SK-N-SH treated with all-trans-retinoic acid at 6 μM for 48 hours (cell line): ENCODE data around the gene ADAMTSL3.

ENCODE experiments used
- ATAC-seq: fragments of 200-7000 bp; cut with Tn5 transposase; 3 replicates; pipeline ENCODE4 v1.9.1; 2020; ENCODE audit warnings: mild to moderate bottlenecking, moderate library complexity
- ARNTL ChIP-seq: fragments of 450-650 bp; formaldehyde crosslinking; IDR thresholded peaks from 2 replicates; pipeline ENCODE4 v1.5.0; 2020; ENCODE audit warnings: low read depth, mild to moderate bottlenecking, moderate library complexity, borderline replicate concordance
- BACH2 ChIP-seq: fragments of 250-450 bp; sonication (Bioruptor Pico); IDR thresholded peaks from 2 replicates; pipeline ENCODE4 v1.9.0; 2021; ENCODE audit warnings: mild to moderate bottlenecking, borderline replicate concordance
- CREB5 ChIP-seq: fragments of 250-450 bp; sonication (Bioruptor Pico); IDR thresholded peaks from 2 replicates; pipeline ENCODE4 v1.5.1; 2020; ENCODE audit warnings: low read depth, mild to moderate bottlenecking, moderate library complexity
- CSRNP3 ChIP-seq: fragments of 250-450 bp; sonication (Bioruptor Pico); IDR thresholded peaks from 2 replicates; pipeline ENCODE4 v1.5.1; 2021; ENCODE audit warnings: mild to moderate bottlenecking, moderate library complexity
- ESRRG ChIP-seq: fragments of 250-450 bp; sonication (Bioruptor Pico); IDR thresholded peaks from 2 replicates; pipeline ENCODE4 v1.6.1; 2021; ENCODE audit warnings: mild to moderate bottlenecking
- GLIS3 ChIP-seq: fragments of 250-450 bp; sonication (Bioruptor Pico); IDR thresholded peaks from 2 replicates; pipeline ENCODE4 v1.5.0; 2020; ENCODE audit warnings: mild to moderate bottlenecking, moderate library complexity
- ISL1 ChIP-seq: fragments of 250-450 bp; sonication (Bioruptor Pico); IDR thresholded peaks from 2 replicates; pipeline ENCODE4 v2.1.2; 2022; ENCODE audit warnings: mild to moderate bottlenecking, moderate library complexity
- OSR1 ChIP-seq: fragments of 250-450 bp; sonication (Bioruptor Pico); IDR thresholded peaks from 2 replicates; pipeline ENCODE4 v1.8.0; 2022; ENCODE audit warnings: moderate library complexity, mild to moderate bottlenecking, inconsistent platforms
- POU6F1 ChIP-seq: fragments of 250-450 bp; sonication (Bioruptor Pico); IDR thresholded peaks from 2 replicates; pipeline ENCODE4 v1.8.0; 2021; ENCODE audit warnings: low read depth, mild to moderate bottlenecking, moderate library complexity, borderline replicate concordance
- PPARA ChIP-seq: fragments of 250-450 bp; sonication (Bioruptor Pico); IDR thresholded peaks from 2 replicates; pipeline ENCODE4 v1.5.0; 2020; ENCODE audit warnings: mild to moderate bottlenecking, borderline replicate concordance
- SNAI2 ChIP-seq: fragments of 250-450 bp; sonication (Bioruptor Pico); IDR thresholded peaks from 2 replicates; pipeline ENCODE4 v1.5.0; 2020; ENCODE audit warnings: mild to moderate bottlenecking, moderate library complexity
- TCF4 ChIP-seq: fragments of 250-450 bp; sonication (Bioruptor Pico); IDR thresholded peaks from 2 replicates; pipeline ENCODE4 v1.8.0; 2021; ENCODE audit warnings: mild to moderate bottlenecking, moderate library complexity, borderline replicate concordance
- TOX ChIP-seq: fragments of 250-450 bp; sonication (Bioruptor Pico); IDR thresholded peaks from 2 replicates; pipeline ENCODE4 v1.8.0; 2021; ENCODE audit warnings: mild to moderate bottlenecking, moderate library complexity, borderline replicate concordance
- TSHZ2 ChIP-seq: fragments of 250-450 bp; sonication (Bioruptor Pico); IDR thresholded peaks from 2 replicates; pipeline ENCODE4 v1.5.0; 2020; ENCODE audit warnings: mild to moderate bottlenecking, moderate library complexity
- ZC3H10 ChIP-seq: fragments of 250-450 bp; sonication (Bioruptor Pico); IDR thresholded peaks from 2 replicates; pipeline ENCODE4 v1.5.1; 2021; ENCODE audit warnings: mild to moderate bottlenecking, moderate library complexity
- ZFP3 ChIP-seq: fragments of 250-450 bp; sonication (Bioruptor Pico); IDR thresholded peaks from 2 replicates; pipeline ENCODE4 v1.5.0; 2020; ENCODE audit warnings: mild to moderate bottlenecking, moderate library complexity
- ZNF70 ChIP-seq: fragments of 450-650 bp; formaldehyde crosslinking; IDR thresholded peaks from 2 replicates; pipeline ENCODE4 v1.5.0; 2020; ENCODE audit warnings: mild to moderate bottlenecking, moderate library complexity
- ZNF8 ChIP-seq: fragments of 450-650 bp; formaldehyde crosslinking; IDR thresholded peaks from 2 replicates; pipeline ENCODE4 v1.5.0; 2020; ENCODE audit warnings: mild to moderate bottlenecking, moderate library complexity

ADAMTSL3 gene

GRCh38 chr15:83776986-83777385 lies 123.1 kb downstream of the ADAMTSL3 start (continued):
- no peak for TF ChIP-seq POU6F1 (CRISPR knock-in tag)
- no peak for TF ChIP-seq SNAI2 (CRISPR knock-in tag)

GRCh38 chr15:83783227-83783626 lies 129.3 kb downstream of the ADAMTSL3 start:
- no peak for ATAC-seq
- TF ChIP-seq GLIS3 (CRISPR knock-in tag) (no peak), TSHZ2 (CRISPR knock-in tag) (no peak), OSR1 (CRISPR knock-in tag) (no peak), PPARA (CRISPR knock-in tag) (no peak)

DNA sequence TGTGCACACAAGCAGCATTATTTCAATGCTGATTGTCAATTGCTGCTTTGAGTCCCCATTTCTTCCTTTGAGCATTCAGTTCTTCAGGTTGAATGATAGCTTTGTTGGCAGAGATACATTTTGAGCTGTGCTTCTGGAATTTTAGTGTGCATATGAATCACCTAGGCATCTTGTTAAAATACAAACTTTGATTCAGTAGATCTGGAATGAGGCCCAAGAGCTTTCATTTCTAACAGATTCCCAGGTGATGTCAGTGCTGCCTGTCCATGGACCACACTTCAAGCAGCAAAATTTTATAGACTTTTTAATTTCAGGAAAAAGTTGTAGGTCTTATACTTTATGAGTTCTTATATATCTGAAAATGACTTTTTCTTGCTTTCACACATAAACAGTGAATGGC lies 131.1 kb downstream of the ADAMTSL3 start:
- no peak for ATAC-seq
- TF ChIP-seq ESRRG (CRISPR knock-in tag) = no peak
- TF ChIP-seq ARNTL (CRISPR knock-in tag) = no peak
- TF ChIP-seq POU6F1 (CRISPR knock-in tag) = no peak
- no peak for TF ChIP-seq ISL1 (CRISPR knock-in tag)
- TF ChIP-seq TCF4 (CRISPR knock-in tag) = no peak
- TF ChIP-seq ZC3H10 (CRISPR knock-in tag) = no peak
- no peak for TF ChIP-seq CREB5 (CRISPR knock-in tag)
- no peak for TF ChIP-seq TOX (CRISPR knock-in tag)
- TF ChIP-seq SNAI2 (CRISPR knock-in tag) = no peak
- no peak for TF ChIP-seq ZNF8 (CRISPR knock-in tag)
- no peak for TF ChIP-seq ZNF70 (CRISPR knock-in tag)
- no peak for TF ChIP-seq OSR1 (CRISPR knock-in tag)
- TF ChIP-seq, all 23 proteins: peak for 0

DNA sequence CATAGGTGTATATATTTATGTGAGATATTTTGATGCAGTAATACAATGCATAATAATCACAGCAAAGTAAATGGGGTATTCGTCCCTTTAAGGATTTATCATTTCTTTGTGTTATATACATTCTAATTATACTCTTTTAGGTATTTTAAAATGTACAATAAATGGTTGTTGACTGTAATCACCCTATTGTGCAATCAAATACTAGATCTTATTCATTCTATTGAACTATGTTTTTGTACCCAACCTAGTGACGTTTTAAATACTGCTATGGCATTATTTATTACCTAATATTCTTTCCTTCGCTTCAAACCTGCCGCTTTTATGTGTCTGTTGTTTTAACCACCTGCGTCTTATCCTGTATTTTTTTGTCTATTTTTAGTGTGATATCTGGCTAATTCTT lies 132.4 kb downstream of the ADAMTSL3 start:
- no peak for TF ChIP-seq CSRNP3 (CRISPR knock-in tag)
- no peak for TF ChIP-seq ZFP3 (CRISPR knock-in tag)
- TF ChIP-seq ZC3H10 (CRISPR knock-in tag) = no peak
- TF ChIP-seq TCF4 (CRISPR knock-in tag) = no peak
- no peak for TF ChIP-seq ARNTL (CRISPR knock-in tag)
- ATAC-seq = no peak

DNA sequence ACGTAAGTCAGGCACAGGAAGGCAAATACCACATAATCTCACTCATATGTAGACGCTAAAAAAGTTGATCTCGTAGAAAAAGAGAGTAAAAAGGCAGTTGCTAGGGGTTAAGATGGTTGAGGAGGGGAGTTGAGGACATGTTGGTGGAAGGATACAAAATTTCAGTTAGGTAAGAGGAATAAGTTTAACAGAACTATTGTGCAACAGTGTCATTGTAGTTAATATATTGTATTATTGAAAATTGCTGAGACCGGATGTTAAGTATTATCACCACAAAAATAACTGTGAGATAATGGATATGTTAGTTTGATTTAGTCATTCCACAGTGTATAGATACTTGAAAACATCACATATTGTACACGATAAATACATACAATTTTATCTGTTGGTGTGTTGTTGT lies 139.1 kb downstream of the ADAMTSL3 start:
- TF ChIP-seq BACH2 = no peak
- no peak for TF ChIP-seq ISL1 (CRISPR knock-in tag)
- no peak for TF ChIP-seq ZNF8 (CRISPR knock-in tag)
- TF ChIP-seq ZNF70 (CRISPR knock-in tag) = no peak
- TF ChIP-seq TCF4 (CRISPR knock-in tag) = no peak
- no peak for ATAC-seq
